Measurements from ENCODE around the gene CSRNP3. TPM values are rescaled to one million over a fixed set of nuclear protein-coding genes. Genes with fewer than 3 reads are reported as not detected.

CSRNP3 gene
- total RNA-seq, 4 donors from 2014 or later, result 0.12 to 1.5 (median 0.93) TPM

- DNase-seq (ENCODE audit: low spot score) (no peak), ATAC-seq (ENCODE audit: low FRiP score) (no peak)
- no peak for TF ChIP-seq CTCF (IDR thresholded peaks at IDR 0.05)
These were observed 249.2 kb downstream of the CSRNP3 start for GRCh38 chr2:165718610-165719210.

GRCh38 chr2:165720511-165720910, 251.0 kb downstream of the CSRNP3 start:
- TF ChIP-seq CTCF (IDR thresholded peaks at IDR 0.05), result no peak
- DNase-seq (ENCODE audit: low spot score) (no peak), ATAC-seq (ENCODE audit: low FRiP score) (no peak)

GRCh38 chr2:165725421-165725820, 255.9 kb downstream of the CSRNP3 start:
- ATAC-seq (ENCODE audit: low FRiP score), result no peak
- no peak for TF ChIP-seq CTCF (IDR thresholded peaks at IDR 0.05)
- DNase-seq (ENCODE audit: low spot score), result no peak

Other genes with a start within 250 kb of the CSRNP3 start
- 1 to 10 TPM in 1 of 4 donors, under 1 TPM in 2, not detected in 1; 0.36 to 1.8 (median 0.56) TPM for gene SCN2A, start 230.3 kb upstream of the CSRNP3 start, total RNA-seq